Measurements from ENCODE around the gene PRAMEF1. TPM values are rescaled to one million over a fixed set of nuclear protein-coding genes. Genes with fewer than 3 reads are reported as not detected.

The PRAMEF1 gene
- total and polyA plus RNA-seq, 11 donors: not detected

DNA sequence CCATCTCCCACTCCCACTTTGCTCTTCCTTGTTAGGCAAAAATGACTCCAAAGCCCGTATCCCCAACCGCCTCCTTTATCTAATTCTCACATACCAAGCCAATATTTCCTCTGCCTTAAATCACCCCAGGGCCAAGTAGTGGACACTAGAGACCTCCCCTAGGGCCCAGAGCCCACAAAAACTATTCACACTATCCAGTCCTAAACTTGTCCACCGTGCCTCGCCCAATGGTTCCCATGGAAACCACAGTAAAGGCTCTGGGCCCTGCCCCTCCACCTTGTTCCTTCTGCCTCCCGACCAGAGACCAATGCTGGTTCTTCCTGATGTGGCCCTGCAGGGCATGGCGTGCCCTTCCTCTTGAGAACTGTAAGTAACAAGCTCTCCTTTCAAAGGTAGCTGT, 33.4 kb upstream of the PRAMEF1 start:
- Histone ChIP-seq H3K4me3 (no peak overlapping the region), H3K27ac (no peak overlapping the region), H3K36me3 (no peaks in the 10 kb centered on the region), H3K27me3 (peaks cover 0 to 33% (median 9%) of the 10 kb centered on the region in 9 donors), H3K4me1 (no peaks in the 10 kb centered on the region), H3K9me3 (no peaks in the 10 kb centered on the region)
- intact Hi-C loops (cut with DNase I): no loop called here
- WGBS, 4 donors: 58 to 69% (median 65%) methylated on average over 6 of the region's 6 CpGs
- ATAC-seq (no peak), DNase-seq (no peak)
- TF ChIP-seq, protein P1, sequence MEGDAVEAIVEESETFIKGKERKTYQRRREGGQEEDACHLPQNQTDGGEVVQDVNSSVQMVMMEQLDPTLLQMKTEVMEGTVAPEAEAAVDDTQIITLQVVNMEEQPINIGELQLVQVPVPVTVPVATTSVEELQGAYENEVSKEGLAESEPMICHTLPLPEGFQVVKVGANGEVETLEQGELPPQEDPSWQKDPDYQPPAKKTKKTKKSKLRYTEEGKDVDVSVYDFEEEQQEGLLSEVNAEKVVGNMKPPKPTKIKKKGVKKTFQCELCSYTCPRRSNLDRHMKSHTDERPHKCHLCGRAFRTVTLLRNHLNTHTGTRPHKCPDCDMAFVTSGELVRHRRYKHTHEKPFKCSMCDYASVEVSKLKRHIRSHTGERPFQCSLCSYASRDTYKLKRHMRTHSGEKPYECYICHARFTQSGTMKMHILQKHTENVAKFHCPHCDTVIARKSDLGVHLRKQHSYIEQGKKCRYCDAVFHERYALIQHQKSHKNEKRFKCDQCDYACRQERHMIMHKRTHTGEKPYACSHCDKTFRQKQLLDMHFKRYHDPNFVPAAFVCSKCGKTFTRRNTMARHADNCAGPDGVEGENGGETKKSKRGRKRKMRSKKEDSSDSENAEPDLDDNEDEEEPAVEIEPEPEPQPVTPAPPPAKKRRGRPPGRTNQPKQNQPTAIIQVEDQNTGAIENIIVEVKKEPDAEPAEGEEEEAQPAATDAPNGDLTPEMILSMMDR (IDR thresholded peaks at IDR 0.05): no peak
- TF ChIP-seq POLR2A (IDR thresholded peaks at IDR 0.05): no peak

DNA sequence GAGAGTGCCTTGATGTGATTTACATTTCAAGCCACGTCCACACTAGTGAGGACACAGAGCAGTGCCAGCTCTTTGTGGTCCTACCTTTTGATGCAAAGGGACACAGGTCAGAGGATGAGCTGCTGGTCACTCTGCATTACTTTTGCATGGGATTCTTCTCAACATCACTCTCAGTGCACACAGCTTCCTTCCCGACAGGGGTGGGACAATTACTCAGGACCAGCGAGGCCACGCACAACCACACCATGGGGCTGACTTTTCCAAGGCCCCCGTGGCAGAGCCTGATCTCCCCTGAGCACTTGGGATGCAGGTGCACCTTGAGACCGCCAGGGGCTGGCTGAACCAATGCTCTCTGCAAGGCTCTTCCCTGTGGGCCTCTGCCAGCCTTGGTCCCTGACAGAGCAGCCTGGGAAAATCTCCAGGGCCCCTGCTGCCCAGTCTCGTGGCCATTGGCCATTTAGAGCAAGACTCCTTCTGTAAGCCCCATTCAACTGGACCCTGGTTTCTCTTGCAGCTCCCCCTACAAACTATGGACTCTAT, 30.9 kb upstream of the PRAMEF1 start:
- H3K27me3 ChIP-seq: peaks cover 0 to 33% (median 9%) of the 10 kb centered on the region in 9 donors
- H3K36me3 ChIP-seq: no peaks in the 10 kb centered on the region
- H3K9me3 ChIP-seq: no peaks in the 10 kb centered on the region
- DNase-seq (no peak), ATAC-seq (no peak)
- TF ChIP-seq POLR2A (IDR thresholded peaks at IDR 0.05): no peak
- TF ChIP-seq, protein P1 (IDR thresholded peaks at IDR 0.05): no peak
- intact Hi-C loops (cut with DNase I): no loop called here
- no peak overlapping the region for H3K4me3 ChIP-seq
- H3K4me1 ChIP-seq: no peaks in the 10 kb centered on the region
- 55 to 68% (median 63%) methylated on average over 5 to 7 of the region's 7 CpGs for WGBS, 4 donors
- H3K27ac ChIP-seq: no peak overlapping the region

DNA sequence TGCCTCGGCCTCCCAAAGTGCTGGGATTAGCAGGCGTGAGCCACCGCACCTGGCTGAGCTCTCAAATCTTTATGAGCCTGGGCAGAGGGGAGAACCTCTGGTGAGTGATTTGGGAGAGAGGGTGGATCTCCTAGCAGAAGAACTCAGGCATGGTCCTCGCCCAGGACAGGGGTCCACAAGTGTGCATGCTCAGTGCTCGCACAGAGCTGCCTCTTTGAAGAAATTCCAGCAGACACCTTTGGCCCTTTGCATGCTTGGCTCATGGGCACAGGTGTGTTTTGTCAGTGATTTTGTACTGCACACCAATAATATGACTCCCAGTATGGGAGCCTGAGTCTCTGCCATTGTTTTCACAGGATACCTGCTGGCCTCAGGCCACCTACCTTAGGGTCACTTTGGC, 29.4 kb upstream of the PRAMEF1 start:
- H3K36me3 ChIP-seq: no peaks in the 10 kb centered on the region
- peaks cover 0 to 33% (median 5%) of the 10 kb centered on the region in 9 donors for H3K27me3 ChIP-seq
- DNase-seq (no peak), ATAC-seq (no peak)
- H3K9me3 ChIP-seq: peaks cover 0 to under 1% (median 0%) of the 10 kb centered on the region in 12 donors
- no peak for TF ChIP-seq POLR2A (IDR thresholded peaks at IDR 0.05)
- TF ChIP-seq, protein P1 (IDR thresholded peaks at IDR 0.05): no peak
- intact Hi-C loops (cut with DNase I): no loop called here
- 79 to 88% (median 83%) methylated on average over 5 of the region's 5 CpGs for WGBS, 4 donors
- no peaks in the 10 kb centered on the region for H3K4me1 ChIP-seq
- no peak overlapping the region for H3K4me3 ChIP-seq
- no peak overlapping the region for H3K27ac ChIP-seq

DNA sequence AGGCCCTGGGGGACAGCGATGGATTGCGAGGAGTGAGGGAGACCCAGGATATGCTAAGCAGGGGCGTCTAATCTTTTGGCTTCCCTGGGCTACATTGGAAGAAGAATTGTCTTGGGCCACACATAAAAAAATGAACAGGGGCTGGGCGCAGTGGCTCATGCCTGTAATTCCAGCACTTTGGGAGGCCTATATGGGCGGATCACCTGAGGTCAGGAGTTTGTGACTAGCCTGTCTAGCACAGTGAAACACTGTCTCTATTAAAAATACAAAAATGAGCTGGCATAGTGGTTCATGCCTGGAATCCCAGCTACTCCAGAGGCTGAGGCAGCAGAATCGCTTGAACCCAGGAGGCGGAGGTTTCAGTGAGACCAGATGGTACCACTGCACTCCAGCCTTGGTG, 28.4 kb upstream of the PRAMEF1 start:
- no peaks in the 10 kb centered on the region for H3K4me1 ChIP-seq
- H3K36me3 ChIP-seq: no peaks in the 10 kb centered on the region
- H3K4me3 ChIP-seq: no peak overlapping the region
- H3K27me3 ChIP-seq: peaks cover 0 to 30% (median 5%) of the 10 kb centered on the region in 9 donors
- intact Hi-C loops (cut with DNase I): no loop called here
- 74 to 82% (median 79%) methylated on average over 7 of the region's 7 CpGs for WGBS, 4 donors
- H3K27ac ChIP-seq: no peak overlapping the region
- ATAC-seq: no peak
- DNase-seq: no peak
- TF ChIP-seq, protein P1 (IDR thresholded peaks at IDR 0.05): no peak
- no peak for TF ChIP-seq POLR2A (IDR thresholded peaks at IDR 0.05)
- H3K9me3 ChIP-seq: peaks cover 0 to 3% (median 0%) of the 10 kb centered on the region in 12 donors

Measured in heart left ventricle (tissue), 16 donors.